Peyer's patch (tissue), 4 donors: ENCODE measurements around the gene BRINP2.

Experiments
- POLR2A ChIP-seq, 2 donors: fragments of 450-650 bp; IDR thresholded peaks; one replicate each; pipeline ENCODE4 v1.5.1; 2017; ENCODE audit warnings: antibody characterized with exemption in 2 of 2, mild to moderate bottlenecking in 2 of 2, moderate library complexity in 2 of 2
- TF ChIP-seq, protein P1 (sequence below), 6 experiments: fragments of 450-650 bp in 4 of 6; fragments of 200-600 bp in 2 of 6; sonication (generic) in 1 of 6; IDR thresholded peaks; one replicate each; pipeline ENCODE4 v1.5.1; 2017 to 2019; ENCODE audit warnings: antibody characterized with exemption in 6 of 6, mild to moderate bottlenecking in 3 of 6, moderate library complexity in 1 of 6

DNA sequence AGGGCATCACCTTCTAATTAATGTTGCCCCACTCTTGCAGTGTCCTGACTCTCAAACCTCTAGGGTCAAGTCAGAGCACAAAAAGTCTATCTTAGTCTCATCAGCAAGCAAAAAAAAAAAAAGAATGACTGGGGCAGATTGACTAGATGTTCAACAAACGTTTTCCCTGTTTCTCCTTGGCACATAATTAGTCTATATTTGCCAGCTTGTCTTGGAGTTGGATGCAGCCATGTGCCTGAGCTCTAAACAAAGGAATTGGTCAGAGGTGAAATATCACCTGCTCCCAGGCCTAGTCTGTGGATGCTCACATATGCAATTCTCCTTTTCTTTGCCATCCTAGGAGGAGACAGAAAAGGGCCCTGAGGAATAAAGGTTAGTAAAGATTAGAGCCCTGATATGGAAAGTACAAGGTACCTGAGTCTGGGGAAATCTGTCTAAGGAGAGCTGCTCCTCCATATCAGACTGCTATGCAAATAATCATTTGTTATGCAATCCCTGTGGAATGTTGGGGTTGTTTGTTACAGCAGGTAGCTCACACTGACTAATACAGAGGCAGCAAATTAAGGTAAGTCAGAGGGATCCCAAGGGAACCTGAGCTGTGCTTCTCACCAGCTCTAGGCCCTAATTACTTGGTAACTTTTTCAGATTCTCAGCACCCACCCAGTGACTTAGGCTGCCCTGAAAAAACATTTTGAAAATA, 130.8 kb downstream of the BRINP2 start:
- TF ChIP-seq, protein P1, sequence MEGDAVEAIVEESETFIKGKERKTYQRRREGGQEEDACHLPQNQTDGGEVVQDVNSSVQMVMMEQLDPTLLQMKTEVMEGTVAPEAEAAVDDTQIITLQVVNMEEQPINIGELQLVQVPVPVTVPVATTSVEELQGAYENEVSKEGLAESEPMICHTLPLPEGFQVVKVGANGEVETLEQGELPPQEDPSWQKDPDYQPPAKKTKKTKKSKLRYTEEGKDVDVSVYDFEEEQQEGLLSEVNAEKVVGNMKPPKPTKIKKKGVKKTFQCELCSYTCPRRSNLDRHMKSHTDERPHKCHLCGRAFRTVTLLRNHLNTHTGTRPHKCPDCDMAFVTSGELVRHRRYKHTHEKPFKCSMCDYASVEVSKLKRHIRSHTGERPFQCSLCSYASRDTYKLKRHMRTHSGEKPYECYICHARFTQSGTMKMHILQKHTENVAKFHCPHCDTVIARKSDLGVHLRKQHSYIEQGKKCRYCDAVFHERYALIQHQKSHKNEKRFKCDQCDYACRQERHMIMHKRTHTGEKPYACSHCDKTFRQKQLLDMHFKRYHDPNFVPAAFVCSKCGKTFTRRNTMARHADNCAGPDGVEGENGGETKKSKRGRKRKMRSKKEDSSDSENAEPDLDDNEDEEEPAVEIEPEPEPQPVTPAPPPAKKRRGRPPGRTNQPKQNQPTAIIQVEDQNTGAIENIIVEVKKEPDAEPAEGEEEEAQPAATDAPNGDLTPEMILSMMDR (IDR thresholded peaks at IDR 0.05) = no peak
- no peak for TF ChIP-seq POLR2A (IDR thresholded peaks at IDR 0.05)
